ENCODE measurements around the gene CASQ2. TPM values are rescaled to one million over a fixed set of nuclear protein-coding genes. Genes with fewer than 3 reads are reported as not detected.

Gene CASQ2
- total and polyA plus RNA-seq, 10 of the 15 experiments (the other 5 are each of a cell fraction or from before 2014, with no cell fraction given): not detected

- in situ Hi-C loops (cut with MboI): no loop called here
- H3K27ac ChIP-seq (ENCODE audit: control insufficient read depth, insufficient read depth): no peak overlapping the region
- H3K79me2 ChIP-seq (ENCODE audit: control insufficient read depth, insufficient read depth, low read length): no peaks in the 10 kb centered on the region
- CTCF ChIA-PET: interaction anchor here (0.9 to 11.4 kb wide), 5 partner anchors 14 to 209 kb away, joined by 4 to 132 read pairs (median 7); no protein-coding TSS in a partner anchor
- no TSS peak for BruUV-seq (replicated peaks)
- SMC1A ChIA-PET (ENCODE audit: uncharacterized antibody, unreplicated experiment): interaction anchor here (1.5 to 2.6 kb wide), 5 partner anchors 11 to 209 kb away, joined by 3 to 9 read pairs (median 4); no protein-coding TSS in a partner anchor
- H4K20me1 ChIP-seq (ENCODE audit: control insufficient read depth, insufficient read depth): no peaks in the 10 kb centered on the region
- no peaks in the 10 kb centered on the region for H3K4me1 ChIP-seq (ENCODE audit: control insufficient read depth, insufficient read depth, low read length)
- no peak overlapping the region for H3K9ac ChIP-seq (ENCODE audit: control insufficient read depth, insufficient read depth, low read length)
- H3K4me2 ChIP-seq (ENCODE audit: control insufficient read depth, insufficient read depth): no peak overlapping the region
- no peak overlapping the region for H3K4me3 ChIP-seq
- intact Hi-C loops (cut with micrococcal nuclease; ENCODE audit: unreplicated experiment): no loop called here
- 54% methylated on average over 3 of the region's 3 CpGs for WGBS (ENCODE audit: insufficient coverage, insufficient replicate concordance, low lambda C conversion rate, missing lambda C conversion rate)
- ATAC-seq (peak; percentile 34; the same call in 2 of the 3 replicates), DNase-seq (ENCODE audit: low read depth, low spot score) (no peak), FAIRE-seq (no peak)
- no peaks in the 10 kb centered on the region for H3K9me3 ChIP-seq (replicated peaks; ENCODE audit: control insufficient read depth, insufficient read depth, low read length)
- RAD21 ChIA-PET (ENCODE audit: unreplicated experiment): interaction anchor here (3.1 kb wide), 1 partner anchor 170 kb away, joined by 13 read pairs; no protein-coding TSS in a partner anchor
- no peaks in the 10 kb centered on the region for H3K36me3 ChIP-seq (ENCODE audit: control insufficient read depth in 2 of 2, insufficient read depth in 2 of 2, low read length in 1 of 2)
- POLR2A ChIA-PET: no interaction called here
- no peak overlapping the region for H2AFZ ChIP-seq (ENCODE audit: control insufficient read depth, low read depth, low read length)
- H3K27me3 ChIP-seq (replicated peaks in 1 of 2; ENCODE audit: control insufficient read depth in 2 of 2, insufficient read depth in 2 of 2, low read length in 1 of 2): no peaks in the 10 kb centered on the region; a peak in 2 of 4 replicates
- no peak for TF ChIP-seq HSF1 (IDR thresholded peaks at IDR 0.05; ENCODE audit: low read depth, low read length)
- TF ChIP-seq RAD21 (IDR thresholded peaks at IDR 0.05; ENCODE audit: insufficient read depth, low read depth, low read length): no peak
- no peak for TF ChIP-seq MLLT1 (IDR thresholded peaks at IDR 0.05)
- TF ChIP-seq MEF2B (IDR thresholded peaks at IDR 0.05; ENCODE audit: partially characterized antibody, poor library complexity, severe bottlenecking): no peak
- no peak for TF ChIP-seq FOXK2 (IDR thresholded peaks at IDR 0.05)
- no peak for TF ChIP-seq CREM (IDR thresholded peaks at IDR 0.05; ENCODE audit: low read depth)
- TF ChIP-seq POLR2AphosphoS2 (IDR thresholded peaks at IDR 0.05; ENCODE audit: low read depth, low read length): no peak
- no peak for TF ChIP-seq ATF2 (IDR thresholded peaks at IDR 0.05; ENCODE audit: low read length)
- no peak for TF ChIP-seq KAT2A (conservative IDR thresholded peaks at IDR 0.05; ENCODE audit: control insufficient read depth, low read depth, low read length)
- TF ChIP-seq NFYB (IDR thresholded peaks at IDR 0.05; ENCODE audit: insufficient read depth, low read depth, low read length): no peak
- no peak for TF ChIP-seq NFYA (IDR thresholded peaks at IDR 0.05; ENCODE audit: borderline replicate concordance, low read depth, low read length)
- no peak for TF ChIP-seq HCFC1 (IDR thresholded peaks at IDR 0.05; ENCODE audit: low read length)
- TF ChIP-seq ZNF622 (IDR thresholded peaks at IDR 0.05): no peak
- TF ChIP-seq TCF12 (IDR thresholded peaks at IDR 0.05; ENCODE audit: low read depth, low read length): no peak
- TF ChIP-seq MYC (IDR thresholded peaks at IDR 0.05; ENCODE audit: insufficient read depth, insufficient read length, insufficient replicate concordance, low read length, severe bottlenecking): no peak
- TF ChIP-seq RELB (IDR thresholded peaks at IDR 0.05; ENCODE audit: low read depth): no peak
- TF ChIP-seq JUNB (IDR thresholded peaks at IDR 0.05): no peak
Measured at GRCh38 chr1:115811140-115811828, 42.8 kb upstream of the CASQ2 start.
